DND-41 (cell line): ENCODE data around the gene IGFBP4.

Experiments used
- CTCF ChIP-seq: IDR thresholded peaks from 2 replicates; pipeline ENCODE4 v1.5.1; 2012; ENCODE audit warnings: borderline replicate concordance, low read length, moderate library complexity, mild to moderate bottlenecking; ENCODE audit not compliant: poor library complexity, severe bottlenecking; ENCODE audit errors: extremely low read depth
- EZH2 ChIP-seq: IDR thresholded peaks from 3 replicates; pipeline ENCODE4 v1.6.1; 2012; ENCODE audit warnings: borderline replicate concordance, low read depth, mild to moderate bottlenecking, moderate library complexity, low read length, inconsistent platforms; ENCODE audit not compliant: severe bottlenecking

GRCh38 chr17:40497695-40498094, 54.4 kb downstream of the IGFBP4 start:
- TF ChIP-seq CTCF (no peak), EZH2 (no peak)
